ENCODE results near the gene ITIH2. TPM values are rescaled to one million over a fixed set of nuclear protein-coding genes. Genes with fewer than 3 reads are reported as not detected.

The ITIH2 gene
- total and polyA plus RNA-seq, 9 of the 15 experiments (the other 6 are each of a cell fraction or from before 2014, with no cell fraction given) = 0.66 TPM; not detected in 8

GRCh38 chr10:7755103-7755502 is 52.0 kb downstream of the ITIH2 start:
- no peak overlapping the region for H3K27ac ChIP-seq (ENCODE audit: extremely low read depth, low read depth, low read length)
- CTCF ChIA-PET (ENCODE audit: low intra/inter-chr PET ratio) = no interaction called here
- no peak for DNase-seq (ENCODE audit: extremely low read depth in 1 of 4, low spot score in 3 of 4)
- H3K9ac ChIP-seq (ENCODE audit: insufficient read depth in 1 of 2, low read depth in 2 of 2, low read length in 2 of 2) = no peak overlapping the region
- H2AFZ ChIP-seq (ENCODE audit: low read depth, low read length) = no peak overlapping the region
- no TSS peak for BruUV-seq (replicated peaks)
- peaks cover 53% of the 10 kb centered on the region for H3K36me3 ChIP-seq (ENCODE audit: control insufficient read depth, insufficient read depth, low read length)
- H3K9me1 ChIP-seq (ENCODE audit: control insufficient read depth, insufficient read depth, low read length) = no peaks in the 10 kb centered on the region
- H3K4me1 ChIP-seq (replicated peaks in 1 of 2; ENCODE audit: control insufficient read depth in 2 of 2, insufficient read depth in 2 of 2, low read length in 2 of 2) = no peaks in the 10 kb centered on the region
- no peaks in the 10 kb centered on the region for H3K79me2 ChIP-seq (ENCODE audit: control insufficient read depth, insufficient read depth, low read length)
- no peak for ATAC-seq
- intact Hi-C loops (cut with micrococcal nuclease) = no loop called here
- no peak overlapping the region for H3K4me2 ChIP-seq (ENCODE audit: insufficient read depth, low read length)
- H4K20me1 ChIP-seq (replicated peaks; ENCODE audit: control insufficient read depth, insufficient read depth, low read length) = no peaks in the 10 kb centered on the region
- H3K9me3 ChIP-seq (replicated peaks; ENCODE audit: control insufficient read depth, insufficient read depth, low read depth, low read length) = no peaks in the 10 kb centered on the region
- WGBS (ENCODE audit: insufficient coverage, low coverage, missing lambda C conversion rate) = 96% methylated on average over 3 of the region's 3 CpGs
- POLR2A ChIA-PET = no interaction called here
- H3K27me3 ChIP-seq (ENCODE audit: control insufficient read depth in 2 of 2, insufficient read depth in 2 of 2, low read length in 2 of 2) = no peaks in the 10 kb centered on the region
- in situ Hi-C loops (cut with MboI) = no loop called here
- TF ChIP-seq CEBPZ (IDR thresholded peaks at IDR 0.05; ENCODE audit: borderline replicate concordance, low read depth, low read length) (no peak), ZNF311 (CRISPR knock-in tag; IDR thresholded peaks at IDR 0.05) (no peak), XRCC3 (IDR thresholded peaks at IDR 0.05) (no peak)
- H3K4me3 ChIP-seq = no peak overlapping the region
- no peak for FAIRE-seq

Data from K562 (cell line).